Astrocyte (in vitro differentiated cells and primary cell): ENCODE results near the gene CEP89. TPM values are rescaled to one million over a fixed set of nuclear protein-coding genes. Genes with fewer than 3 reads are reported as not detected.
"Not testable (repeated sequence)": the region's sequence is repeated elsewhere in the genome, so short reads cannot be mapped to it uniquely, and the experiment has no call there.

Source experiments
- DNase-seq: peaks from one replicate; pipeline ENCODE4 v3.0.0-alpha.2; 2010; ENCODE audit warnings: low read depth
- FAIRE-seq: peaks from 2 replicates; lab custom pipeline; 2011; peaks lifted over from hg19 to GRCh38; lab: Jason Lieb, UNC
- H2AFZ ChIP-seq: 2 replicates; pipeline ENCODE4 v1.6.0; 2012; ENCODE audit warnings: low read depth, low read length, inconsistent platforms
- H3K27ac ChIP-seq: 2 replicates; pipeline ENCODE4 v1.5.1; 2011; ENCODE audit warnings: low read depth, low read length, inconsistent platforms
- H3K27me3 ChIP-seq: 2 replicates; pipeline ENCODE4 v1.6.0; 2011; ENCODE audit warnings: low read length, inconsistent platforms; ENCODE audit not compliant: insufficient read depth
- H3K36me3 ChIP-seq: 2 replicates; pipeline ENCODE4 v1.5.1; 2011; ENCODE audit warnings: low read length, inconsistent platforms; ENCODE audit not compliant: insufficient read depth
- H3K4me1 ChIP-seq: 2 replicates; pipeline ENCODE4 v1.5.1; 2011; ENCODE audit warnings: low read length, inconsistent platforms; ENCODE audit not compliant: insufficient read depth
- H3K4me2 ChIP-seq: 2 replicates; pipeline ENCODE4 v1.6.0; 2012; ENCODE audit warnings: low read length, inconsistent platforms
- H3K4me3 ChIP-seq: 2 replicates; pipeline ENCODE4 v1.5.1; 2011; ENCODE audit warnings: low read depth, mild to moderate bottlenecking, low read length, inconsistent platforms; ENCODE audit not compliant: insufficient read depth
- H3K79me2 ChIP-seq: 2 replicates; pipeline ENCODE4 v1.6.0; 2012; ENCODE audit warnings: mild to moderate bottlenecking, low read length, inconsistent platforms; ENCODE audit not compliant: insufficient read depth
- H3K9ac ChIP-seq: 2 replicates; pipeline ENCODE4 v1.6.0; 2012; ENCODE audit warnings: mild to moderate bottlenecking, low read length, inconsistent platforms
- H3K9me3 ChIP-seq: 2 replicates; pipeline ENCODE4 v1.5.1; 2012; ENCODE audit warnings: low read depth, mild to moderate bottlenecking, low read length, inconsistent platforms; ENCODE audit not compliant: insufficient read depth
- H4K20me1 ChIP-seq: 2 replicates; pipeline ENCODE4 v1.6.0; 2012; ENCODE audit warnings: low read length, inconsistent platforms; ENCODE audit not compliant: insufficient read depth
- H3K27ac Mint-ChIP-seq: one replicate; pipeline ENCODE4 v1.8.0; 2021; ENCODE audit warnings: mild to moderate bottlenecking, mixed read lengths; ENCODE audit not compliant: unreplicated experiment
- H3K27me3 Mint-ChIP-seq: one replicate; pipeline ENCODE4 v1.8.0; 2021; ENCODE audit warnings: low read depth, mixed read lengths; ENCODE audit not compliant: unreplicated experiment
- H3K36me3 Mint-ChIP-seq: one replicate; pipeline ENCODE4 v1.8.0; 2021; ENCODE audit warnings: low read depth, mixed read lengths; ENCODE audit not compliant: unreplicated experiment
- H3K4me1 Mint-ChIP-seq: one replicate; pipeline ENCODE4 v1.8.0; 2021; ENCODE audit warnings: low read depth, mixed read lengths; ENCODE audit not compliant: unreplicated experiment
- H3K4me3 Mint-ChIP-seq: one replicate; pipeline ENCODE4 v1.8.0; 2021; ENCODE audit warnings: mild to moderate bottlenecking, moderate library complexity, mixed read lengths; ENCODE audit not compliant: unreplicated experiment
- H3K9me3 Mint-ChIP-seq: one replicate; pipeline ENCODE4 v1.8.0; 2021; ENCODE audit warnings: mild to moderate bottlenecking, mixed read lengths; ENCODE audit not compliant: unreplicated experiment
- CTCF ChIP-seq: IDR thresholded peaks from 2 replicates; pipeline ENCODE4 v1.5.1; 2011; ENCODE audit warnings: low read depth, mild to moderate bottlenecking, inconsistent platforms, low read length, moderate library complexity; ENCODE audit not compliant: insufficient read depth
- EZH2 ChIP-seq: IDR thresholded peaks from 2 replicates; pipeline ENCODE4 v1.6.1; 2012; ENCODE audit warnings: mild to moderate bottlenecking, low read length, inconsistent platforms; ENCODE audit not compliant: insufficient read depth
- total RNA-seq: library from RNA; stranded (reverse); gene quantifications from 2 replicates; pipeline ENCODE4 v1.2.1, GENCODE V29; 2021

Gene CEP89
- total RNA-seq, 1 donor from 2014 or later = 28.3 TPM

DNA sequence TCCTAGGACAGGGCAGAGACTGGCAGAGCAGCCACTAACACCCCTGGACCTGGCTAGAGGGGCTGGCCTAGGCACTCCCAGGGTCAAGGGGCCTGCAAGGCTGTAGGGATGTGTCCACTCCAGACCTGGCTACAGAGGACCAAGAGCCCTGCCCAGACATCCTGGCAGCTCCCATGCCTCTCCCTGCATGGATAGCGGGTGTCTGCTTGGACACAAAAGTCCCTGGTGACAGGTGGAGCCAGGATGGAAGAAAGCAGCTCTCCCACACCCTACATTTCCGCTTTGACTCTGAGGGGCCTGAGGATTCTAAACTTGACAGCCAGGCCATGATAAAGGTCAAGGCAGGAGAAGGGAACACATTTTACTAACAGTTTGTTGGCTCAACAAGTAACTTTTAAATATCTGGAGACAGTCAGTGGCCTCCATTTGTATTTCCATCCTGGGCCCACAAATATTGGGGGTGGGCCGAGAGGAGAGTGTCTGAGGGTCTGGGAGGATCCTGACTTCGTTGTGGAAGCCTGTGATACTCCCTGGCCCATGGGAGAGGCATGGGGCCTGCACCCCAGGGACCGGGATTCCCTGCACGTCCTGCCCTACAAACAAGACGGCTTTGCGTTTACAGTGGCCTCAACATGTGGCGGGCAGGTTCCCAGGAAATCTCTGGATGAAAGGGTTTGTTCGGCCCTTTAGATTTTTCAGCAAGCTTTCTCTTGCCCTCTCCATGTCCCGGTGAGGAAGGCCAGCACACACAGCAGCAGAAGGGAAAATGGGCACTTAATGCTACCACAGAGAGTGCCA is 82.4 kb downstream of the CEP89 start:
- no peak overlapping the region for H3K27ac Mint-ChIP-seq
- Histone ChIP-seq H3K36me3 (no peaks in the 10 kb centered on the region), H3K79me2 (peaks cover 3% of the 10 kb centered on the region), H3K27ac (no peak overlapping the region), H3K9ac (no peak overlapping the region), H3K4me3 (no peak overlapping the region), H3K9me3 (peaks cover 8% of the 10 kb centered on the region), H3K27me3 (no peaks in the 10 kb centered on the region), H3K4me1 (no peaks in the 10 kb centered on the region), H2AFZ (no peak overlapping the region), H3K4me2 (no peak overlapping the region), H4K20me1 (no peaks in the 10 kb centered on the region)
- no peaks in the 10 kb centered on the region for H3K27me3 Mint-ChIP-seq
- no peaks in the 10 kb centered on the region for H3K4me1 Mint-ChIP-seq
- peaks cover 10% of the 10 kb centered on the region for H3K9me3 Mint-ChIP-seq
- DNase-seq (no peak), FAIRE-seq (no peak)
- no peak overlapping the region for H3K4me3 Mint-ChIP-seq
- TF ChIP-seq CTCF (no peak), EZH2 (no peak)
- H3K36me3 Mint-ChIP-seq = peaks cover 29% of the 10 kb centered on the region

DNA sequence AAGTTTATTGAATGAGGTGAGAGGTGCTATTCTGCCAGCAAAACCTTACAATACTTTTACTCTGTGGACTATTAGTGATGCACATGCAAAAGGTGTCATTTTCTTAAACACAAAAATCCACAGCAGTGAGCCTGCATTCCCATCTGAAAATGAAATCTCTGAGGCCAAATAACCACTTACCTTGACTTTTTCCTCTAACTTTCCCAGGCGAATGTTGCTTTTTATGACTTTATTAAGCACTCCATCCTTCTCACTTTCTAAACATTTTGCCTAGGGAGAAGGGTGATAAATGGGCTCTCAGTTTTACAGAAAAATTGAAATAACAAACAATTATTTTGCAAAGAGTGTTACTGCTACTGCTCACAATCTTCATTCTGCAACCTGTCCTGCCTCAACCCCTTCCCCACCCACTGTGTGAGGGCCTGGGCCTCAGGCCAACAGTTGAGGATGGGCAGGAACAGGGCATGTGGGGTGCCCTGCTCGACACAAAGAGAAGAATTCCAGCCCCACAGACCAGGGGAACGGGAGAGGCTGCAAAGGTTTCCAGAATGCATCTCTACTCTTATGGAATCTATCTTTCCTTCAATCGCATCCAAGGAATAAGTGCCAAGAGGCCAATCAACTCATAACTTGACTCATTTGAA is 84.1 kb downstream of the CEP89 start:
- H3K4me3 Mint-ChIP-seq = no peak overlapping the region
- Histone ChIP-seq H3K79me2 (no peaks in the 10 kb centered on the region), H4K20me1 (no peaks in the 10 kb centered on the region), H3K9me3 (peaks cover 5% of the 10 kb centered on the region), H3K27me3 (no peaks in the 10 kb centered on the region), H3K9ac (no peak overlapping the region), H3K36me3 (no peaks in the 10 kb centered on the region), H3K4me1 (no peaks in the 10 kb centered on the region), H3K4me3 (no peak overlapping the region), H3K27ac (no peak overlapping the region), H2AFZ (no peak overlapping the region), H3K4me2 (no peak overlapping the region)
- peaks cover 20% of the 10 kb centered on the region for H3K36me3 Mint-ChIP-seq
- FAIRE-seq (no peak), DNase-seq (no peak)
- TF ChIP-seq CTCF (no peak), EZH2 (no peak)
- H3K27me3 Mint-ChIP-seq = no peaks in the 10 kb centered on the region
- no peak overlapping the region for H3K27ac Mint-ChIP-seq
- peaks cover 9% of the 10 kb centered on the region for H3K9me3 Mint-ChIP-seq
- no peaks in the 10 kb centered on the region for H3K4me1 Mint-ChIP-seq

DNA sequence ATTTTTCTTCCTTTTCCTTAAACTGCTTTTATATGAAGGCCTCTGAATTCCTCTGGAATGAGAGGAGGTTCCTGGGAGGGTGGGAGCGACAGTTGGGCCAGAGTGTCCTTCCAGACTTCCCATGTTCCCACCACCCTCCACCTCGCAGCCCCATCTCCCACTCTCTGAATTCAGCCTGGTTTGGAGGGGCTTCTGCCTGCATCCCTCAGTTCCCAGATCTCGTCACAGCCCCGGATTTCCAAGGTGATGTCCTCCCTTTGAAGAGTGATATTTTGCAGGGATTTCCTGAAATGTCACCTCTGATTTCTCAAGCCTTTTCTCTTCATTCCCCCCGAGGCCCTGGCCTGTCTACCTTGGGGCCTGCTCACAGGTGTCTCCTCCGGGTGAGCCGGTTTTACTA is 85.5 kb downstream of the CEP89 start:
- H3K36me3 ChIP-seq = no peaks in the 10 kb centered on the region
- DNase-seq = no peak
- no peaks in the 10 kb centered on the region for H3K79me2 ChIP-seq
- Mint-ChIP-seq H3K4me3 (no peak overlapping the region), H3K27me3 (no peaks in the 10 kb centered on the region), H3K9me3 (no peaks in the 10 kb centered on the region), H3K36me3 (peaks cover 9% of the 10 kb centered on the region), H3K27ac (no peak overlapping the region), H3K4me1 (no peaks in the 10 kb centered on the region)
- no peak overlapping the region for H3K9ac ChIP-seq
- H4K20me1 ChIP-seq = no peaks in the 10 kb centered on the region
- no peak overlapping the region for H3K4me2 ChIP-seq
- no peaks in the 10 kb centered on the region for H3K27me3 ChIP-seq
- no peak overlapping the region for H3K4me3 ChIP-seq
- FAIRE-seq = no peak
- no peak overlapping the region for H2AFZ ChIP-seq
- no peaks in the 10 kb centered on the region for H3K4me1 ChIP-seq
- H3K27ac ChIP-seq = no peak overlapping the region
- no peak for TF ChIP-seq EZH2
- H3K9me3 ChIP-seq = no peaks in the 10 kb centered on the region

- not testable (repeated sequence) for H3K36me3 Mint-ChIP-seq, H3K4me1 ChIP-seq, FAIRE-seq, H3K4me3 Mint-ChIP-seq, H3K27me3 ChIP-seq, DNase-seq, H3K27ac Mint-ChIP-seq, H3K4me3 ChIP-seq, H4K20me1 ChIP-seq, H2AFZ ChIP-seq, H3K79me2 ChIP-seq, H3K9ac ChIP-seq, H3K36me3 ChIP-seq, H3K9me3 ChIP-seq, H3K4me1 Mint-ChIP-seq, H3K27me3 Mint-ChIP-seq, H3K27ac ChIP-seq, H3K9me3 Mint-ChIP-seq, H3K4me2 ChIP-seq
Observed at GRCh38 chr19:32885255-32885654, 86.5 kb downstream of the CEP89 start.
